Esophagus mucosa (tissue), 1 donor: Measurements from ENCODE around the gene PRDX2. TPM values are rescaled to one million over a fixed set of nuclear protein-coding genes. Genes with fewer than 3 reads are reported as not detected.
A peak's percentile ranks its signal among the peaks of the same experiment; 100 is the strongest.
"Not testable (repeated sequence)": the region's sequence is repeated elsewhere in the genome, so short reads cannot be mapped to it uniquely, and the experiment has no call there.

ENCODE experiments used
- ATAC-seq: fragments of 200-7000 bp; cut with Tn5 transposase; one replicate; pipeline ENCODE4 v1.9.1; 2020
- total RNA-seq: library from RNA; stranded (reverse); gene quantifications from one replicate; pipeline ENCODE4 v1.2.4, GENCODE V29; 2023
- donor health status: DM: yes; HTN: yes; CAD: no.

The PRDX2 gene
- total RNA-seq, result 304 TPM

DNA sequence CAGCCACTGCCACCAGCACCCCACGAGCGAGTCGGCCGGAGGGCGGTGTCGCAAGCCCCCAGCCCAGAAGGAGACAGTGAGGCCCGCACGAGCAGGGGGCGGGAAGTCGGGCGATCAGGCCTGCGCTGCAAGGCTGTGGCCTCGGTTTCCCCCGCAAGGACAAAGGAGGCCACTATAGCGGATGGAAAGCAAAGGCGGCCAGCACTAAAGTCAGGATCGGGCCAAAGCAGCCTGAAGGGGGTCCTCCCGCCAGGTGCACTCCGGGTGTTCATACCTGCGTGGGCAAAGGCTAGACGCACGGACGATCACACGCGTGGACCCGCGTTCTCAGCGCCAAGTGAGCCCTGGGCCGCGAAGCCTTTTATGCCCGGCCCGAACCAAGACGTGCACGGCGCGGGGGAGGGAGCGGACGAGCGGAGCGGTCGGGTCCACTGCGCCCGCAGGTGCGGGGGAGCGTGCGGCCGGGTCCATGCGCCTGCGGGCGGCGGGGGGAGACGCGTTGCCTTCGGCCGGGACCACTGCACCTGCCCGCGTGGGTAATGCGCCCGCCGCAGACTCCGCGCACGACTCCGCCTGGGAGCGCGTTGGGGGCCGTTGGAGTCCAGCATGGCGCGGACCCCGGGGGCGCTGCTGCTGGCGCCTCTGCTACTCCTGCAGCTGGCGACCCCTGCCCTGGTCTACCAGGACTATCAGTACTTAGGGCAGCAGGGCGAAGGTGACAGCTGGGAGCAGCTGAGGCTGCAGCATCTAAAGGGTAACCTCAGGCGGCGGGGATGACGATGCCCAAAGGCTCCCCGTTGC lies at the start of gene PRDX2, which contains the start of gene THSD8:
PRDX2 (minus strand) TSS at position 335 of the 801 bp plus-strand sequence. CDS start 539 bp downstream, outside the sequence.
THSD8 (plus strand) TSS at position 604 of the 801 bp plus-strand sequence; CDS start at position 607, 3 bp downstream.
- peak; percentile 73 for ATAC-seq

DNA sequence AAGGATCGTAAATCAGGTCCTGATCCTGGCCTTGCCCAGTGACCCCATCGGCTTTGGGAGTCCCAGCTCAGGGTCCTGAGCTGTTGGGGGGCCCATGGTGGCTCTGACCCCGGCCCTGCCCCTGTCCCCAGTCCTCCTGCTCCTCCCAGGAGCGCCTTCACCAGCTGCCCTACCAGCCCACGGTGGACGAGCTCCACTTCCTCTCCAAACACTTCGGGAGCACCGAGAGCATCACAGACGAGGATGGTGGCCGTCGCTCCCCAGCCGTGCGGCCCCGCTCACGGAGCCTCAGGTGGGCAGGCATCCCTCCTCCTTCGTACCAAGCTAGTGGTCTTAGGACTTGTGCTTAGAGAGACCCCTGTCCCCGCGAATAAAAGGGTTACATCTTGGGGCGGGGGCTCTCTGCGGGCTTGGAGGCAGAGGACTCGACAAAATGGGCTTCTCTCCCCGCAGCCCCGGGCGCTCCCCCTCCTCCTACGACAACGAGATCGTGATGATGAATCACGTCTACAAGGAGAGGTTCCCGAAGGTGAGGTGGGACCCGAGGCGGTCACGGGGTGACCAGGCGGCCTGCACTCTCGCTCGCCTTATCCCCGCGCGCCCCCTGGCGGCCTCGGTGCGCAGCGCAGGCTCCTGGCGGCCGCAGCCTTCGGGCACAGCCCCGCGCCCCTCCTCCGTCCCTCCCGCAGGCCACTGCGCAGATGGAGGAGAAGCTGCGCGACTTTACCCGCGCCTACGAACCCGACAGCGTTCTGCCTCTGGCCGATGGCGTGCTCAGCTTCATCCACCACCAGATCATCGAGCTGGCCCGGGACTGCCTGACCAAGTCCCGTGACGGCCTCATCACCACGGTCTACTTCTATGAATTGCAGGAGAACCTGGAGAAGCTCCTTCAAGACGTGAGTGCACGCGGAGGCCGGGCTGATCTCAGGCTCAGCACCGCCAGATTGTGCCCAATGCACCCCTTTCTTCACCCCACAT lies 45.8 kb upstream of the PRDX2 start:
- ATAC-seq, result peak; percentile 94

DNA sequence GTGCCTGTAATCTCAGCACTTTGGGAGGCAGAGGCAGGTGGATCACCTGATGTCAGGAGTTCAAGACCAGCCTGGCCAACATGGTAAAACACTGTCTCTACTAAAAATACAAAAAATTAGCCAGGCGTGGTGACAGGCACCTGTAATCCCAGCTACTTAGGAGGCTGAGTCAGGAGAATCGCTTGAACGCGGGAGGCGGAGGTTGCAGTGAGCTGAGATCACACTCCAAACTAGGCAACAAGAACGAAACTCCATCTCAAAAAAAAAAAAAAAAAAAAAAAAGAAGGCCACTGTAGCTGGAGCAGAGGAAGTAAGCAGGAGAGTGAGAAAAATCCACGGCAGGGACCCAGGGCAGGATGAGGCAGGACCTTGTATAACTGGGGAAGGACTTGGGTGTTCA lies 45.0 kb upstream of the PRDX2 start:
- not testable (repeated sequence) for ATAC-seq

GRCh38 chr19:12843999-12844732 lies 42.6 kb upstream of the PRDX2 start:
- ATAC-seq, result no peak

GRCh38 chr19:12843328-12843727 lies 41.7 kb upstream of the PRDX2 start:
- ATAC-seq, result no peak

GRCh38 chr19:12842511-12842910 lies 40.9 kb upstream of the PRDX2 start:
- no peak for ATAC-seq

- ATAC-seq, result no peak
Measured at GRCh38 chr19:12841094-12841493, 39.5 kb upstream of the PRDX2 start.

DNA sequence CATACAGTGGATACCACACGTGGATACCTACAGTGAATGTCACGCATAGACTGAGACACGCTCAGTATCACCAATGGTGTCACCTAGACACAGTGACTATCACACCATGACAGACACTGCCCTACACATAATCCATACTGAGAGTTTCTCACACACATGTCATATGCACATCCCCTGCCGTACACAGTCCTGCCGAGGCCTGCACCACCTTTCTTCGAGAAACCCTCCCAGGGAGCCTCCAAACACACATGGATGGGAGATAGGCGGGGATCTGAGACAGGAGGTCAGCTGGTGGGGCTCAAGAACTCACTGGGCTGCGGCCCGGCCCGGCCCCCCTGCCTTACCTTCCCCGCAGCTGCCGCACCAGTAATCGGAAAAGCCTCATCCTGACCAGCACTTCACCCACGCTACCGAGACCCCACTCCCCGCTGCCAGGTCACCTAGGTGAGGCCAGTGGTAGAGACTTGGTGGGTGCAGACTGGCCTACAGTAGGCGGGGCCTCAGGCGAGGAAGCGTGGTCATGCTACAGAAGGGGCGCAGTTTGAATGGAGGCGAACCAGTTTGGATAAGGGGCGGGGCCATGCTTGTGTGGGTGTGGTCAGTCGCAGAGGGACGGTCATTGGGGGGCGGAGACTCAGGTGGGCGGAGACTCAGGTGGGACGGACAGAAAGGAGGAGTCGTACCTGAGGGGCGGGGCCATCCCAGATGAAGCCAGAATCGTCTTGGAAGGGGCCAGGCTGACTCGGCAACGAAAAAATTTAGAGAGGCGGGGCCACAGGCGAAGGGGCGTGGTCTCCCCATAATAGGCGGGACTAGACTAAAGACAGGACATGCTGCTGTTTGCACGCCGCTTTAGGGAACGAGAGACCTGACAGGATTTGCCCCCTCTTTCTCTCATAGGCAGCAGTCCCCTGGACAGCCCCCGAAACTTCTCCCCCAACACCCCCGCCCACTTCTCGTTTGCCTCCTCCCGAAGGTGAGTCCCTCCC lies 38.8 kb upstream of the PRDX2 start:
- peak; percentile 83 for ATAC-seq

DNA sequence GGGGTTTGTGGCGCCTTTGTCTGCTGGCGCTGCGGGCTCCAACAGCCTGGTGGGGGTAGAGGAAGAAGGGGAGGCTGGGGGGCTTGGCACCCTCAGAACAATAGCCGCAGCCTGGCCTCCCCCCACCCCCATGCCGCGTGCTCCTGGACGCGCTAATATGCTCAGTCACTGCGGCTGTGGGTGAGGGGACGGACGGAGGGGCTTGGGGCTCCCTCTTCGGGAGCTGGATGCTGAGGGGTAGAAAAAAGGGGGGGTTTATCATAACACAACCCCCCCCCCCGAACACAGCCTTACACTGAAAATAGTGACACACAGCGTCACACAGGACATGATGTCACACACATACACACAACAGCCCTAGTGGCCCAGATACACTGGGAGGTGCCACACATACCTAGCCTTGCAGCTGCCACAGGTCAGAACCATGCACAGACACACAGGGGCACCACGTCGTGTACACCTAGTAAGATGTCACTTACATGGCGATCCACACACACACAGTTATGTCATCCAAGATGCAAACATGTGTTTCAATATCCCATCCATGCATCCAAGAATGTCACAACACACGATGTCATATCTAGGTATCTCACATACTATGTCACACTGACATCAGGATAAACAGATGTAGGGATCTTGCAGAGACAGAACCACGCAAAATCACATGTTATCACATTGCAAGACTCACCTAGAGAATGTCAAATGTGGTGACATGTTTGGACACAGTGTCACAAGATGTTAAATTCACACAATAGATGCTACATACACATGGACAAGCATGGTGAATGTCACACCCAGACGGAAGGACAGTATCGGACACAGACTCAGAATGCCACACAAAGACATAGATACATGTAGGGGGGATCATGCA lies 37.5 kb upstream of the PRDX2 start:
- no peak for ATAC-seq

GRCh38 chr19:12838182-12838885 lies 36.7 kb upstream of the PRDX2 start, which contains the start of gene MAST1:
MAST1 (plus strand) TSS chr19:12838515; CDS start chr19:12838573, 58 bp downstream.
- ATAC-seq, result peak; percentile 42

DNA sequence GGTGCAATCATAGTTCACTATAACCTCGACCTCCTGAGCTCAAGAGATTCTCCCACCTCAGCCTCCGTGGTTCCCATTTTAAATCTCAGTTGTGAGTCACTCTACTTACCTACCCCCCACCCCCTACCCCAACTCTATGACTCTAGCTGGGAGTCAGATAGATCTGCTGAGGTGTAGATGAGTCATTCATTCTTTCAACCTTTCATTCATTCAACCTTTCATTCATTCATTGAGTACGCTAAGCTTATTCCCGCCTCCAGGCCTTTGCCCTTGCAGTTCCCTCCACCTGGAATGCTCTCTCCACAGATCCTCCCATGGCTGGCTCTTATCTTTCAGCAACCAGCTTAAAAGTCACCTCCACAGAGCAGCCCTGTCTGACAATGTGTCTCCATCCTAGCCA lies 35.6 kb upstream of the PRDX2 start:
- ATAC-seq, result no peak

DNA sequence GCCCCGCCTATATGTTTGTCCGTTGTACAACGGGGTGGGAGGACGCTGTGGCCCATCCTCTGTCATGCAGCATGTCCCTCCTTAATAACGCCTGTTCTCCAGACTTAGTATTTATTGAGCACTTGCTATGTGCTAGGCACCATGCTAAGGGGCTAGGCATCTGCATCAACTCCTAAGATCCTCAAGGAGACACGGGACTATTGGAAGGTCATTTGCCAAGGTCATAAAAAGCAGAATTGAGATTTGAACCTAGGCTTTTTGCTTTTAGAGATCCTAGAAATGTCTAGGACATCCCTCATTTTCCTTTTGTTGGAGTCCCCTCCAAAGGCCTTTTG lies 34.9 kb upstream of the PRDX2 start:
- ATAC-seq, result no peak

GRCh38 chr19:12834976-12835757 lies 33.6 kb upstream of the PRDX2 start:
- no peak for ATAC-seq

- ATAC-seq, result no peak
Measured at GRCh38 chr19:12834566-12834943, 33.0 kb upstream of the PRDX2 start, which contains the start of gene RTBDN. RTBDN (minus strand) TSS chr19:12834579; CDS start chr19:12829979, 4,600 bp downstream.

DNA sequence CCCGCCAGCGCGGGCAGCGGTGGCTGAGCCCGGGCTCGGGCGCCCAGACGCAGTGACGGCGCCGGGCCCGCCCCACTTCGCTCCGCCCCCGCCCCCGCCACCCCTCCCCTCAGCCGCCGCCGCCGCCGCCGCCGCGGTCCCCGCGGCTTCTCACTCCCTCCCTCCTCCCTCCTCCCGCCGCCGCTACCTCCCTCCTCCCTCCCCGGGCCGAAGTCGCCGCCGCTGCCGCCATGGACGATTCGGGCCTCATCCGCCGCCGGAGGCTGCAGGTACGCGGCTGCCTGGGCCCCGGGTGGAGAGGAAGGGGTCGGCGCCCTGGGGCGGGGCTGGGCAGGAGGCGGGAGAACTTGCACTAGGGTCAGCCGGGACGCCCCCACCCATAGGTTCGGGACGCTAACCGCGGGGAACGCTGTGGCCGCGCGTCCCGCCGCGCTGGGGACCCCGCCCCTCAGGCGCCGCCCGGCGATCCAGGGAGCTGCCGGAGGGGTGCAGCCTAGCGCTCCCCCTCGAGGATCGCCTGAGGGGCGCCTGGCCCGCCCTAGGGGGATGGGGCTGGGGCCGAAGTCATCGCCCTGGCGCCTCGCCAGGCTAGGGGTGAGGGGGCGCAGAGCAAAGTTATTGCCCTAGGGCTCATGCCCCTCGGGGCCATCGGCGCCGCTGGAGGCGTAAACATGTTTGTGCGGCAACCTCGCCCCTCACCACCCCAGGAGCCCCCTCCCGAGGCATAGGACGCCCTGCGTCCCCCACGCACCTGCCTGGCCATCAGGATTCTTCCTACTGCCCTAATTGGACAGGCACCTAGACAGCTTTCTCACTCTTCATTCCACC lies 32.4 kb upstream of the PRDX2 start:
- ATAC-seq, result no peak

- ATAC-seq, result no peak
Measured at GRCh38 chr19:12833418-12833737, 31.8 kb upstream of the PRDX2 start.

GRCh38 chr19:12828494-12828893 lies 26.9 kb upstream of the PRDX2 start:
- no peak for ATAC-seq
